Lower lobe of right lung (tissue), 2 donors: Measurements from ENCODE around the gene SH3GL1. TPM values are rescaled to one million over a fixed set of nuclear protein-coding genes. Genes with fewer than 3 reads are reported as not detected.

Source experiments
- ATAC-seq, 2 donors: fragments of 200-7000 bp; cut with Tn5 transposase; one replicate each; pipeline ENCODE4 v1.9.1; 2020 to 2022; ENCODE audit warnings: mild to moderate bottlenecking in 2 of 2, moderate library complexity in 2 of 2
- DNase-seq: peaks from one replicate; pipeline ENCODE4 v3.0.0-alpha.2; 2020
- H3K27ac ChIP-seq: fragments of 200-600 bp; one replicate; pipeline ENCODE4 v1.8.0; 2022
- H3K27me3 ChIP-seq: fragments of 200-600 bp; one replicate; pipeline ENCODE4 v1.8.0; 2022; ENCODE audit warnings: low read depth
- H3K36me3 ChIP-seq: fragments of 200-600 bp; one replicate; pipeline ENCODE4 v1.8.0; 2022; ENCODE audit warnings: mild to moderate bottlenecking
- H3K4me1 ChIP-seq: fragments of 200-600 bp; one replicate; pipeline ENCODE4 v1.8.0; 2022
- H3K4me3 ChIP-seq: fragments of 200-600 bp; one replicate; pipeline ENCODE4 v1.8.0; 2022; ENCODE audit warnings: mild to moderate bottlenecking
- H3K9me3 ChIP-seq: fragments of 200-600 bp; one replicate; pipeline ENCODE4 v1.8.0; 2022
- CTCF ChIP-seq: fragments of 200-600 bp; IDR thresholded peaks from one replicate; pipeline ENCODE4 v1.8.0; 2022; ENCODE audit warnings: antibody characterized with exemption, mild to moderate bottlenecking
- intact Hi-C: fragments of 100-400 bp; cut with DNase I; formaldehyde crosslinking; loops from one replicate; pipeline ENCODE4 v1.11.0; 2022
- total RNA-seq: library from RNA; stranded (reverse); fragmentation: NEBNext Ultra II Directional; extraction: Animal tissue kit (Norgen Biotek cat#: 25700); gene quantifications from one replicate; pipeline ENCODE4 v1.2.1, GENCODE V29; 2021
- donor health status: DM: no; HTN: yes; CAD: no; lungs with severe emphysema.

SH3GL1 gene
- total RNA-seq, 1 donor from 2014 or later, result 44.3 TPM

- intact Hi-C loops, result no loop called here
- peaks cover 3% of the 10 kb centered on the region for H3K36me3 ChIP-seq
- DNase-seq (no peak), ATAC-seq (no peak)
- no peaks in the 10 kb centered on the region for H3K9me3 ChIP-seq
- TF ChIP-seq CTCF, result no peak
- H3K27me3 ChIP-seq, result no peaks in the 10 kb centered on the region
- H3K27ac ChIP-seq, result peak overlapping the region; percentile 85
- peaks cover 96% of the 10 kb centered on the region for H3K4me1 ChIP-seq
- H3K4me3 ChIP-seq, result no peak overlapping the region
Observed at GRCh38 chr19:4373013-4373367, 27.4 kb downstream of the SH3GL1 start.

GRCh38 chr19:4372165-4373012 is 28.0 kb downstream of the SH3GL1 start:
- Histone ChIP-seq H3K9me3 (no peaks in the 10 kb centered on the region), H3K4me1 (peaks cover 99% of the 10 kb centered on the region), H3K27ac (peak overlapping the region; percentile 85), H3K36me3 (peaks cover 9% of the 10 kb centered on the region), H3K27me3 (no peaks in the 10 kb centered on the region), H3K4me3 (no peak overlapping the region)
- TF ChIP-seq CTCF, result no peak
- intact Hi-C loops, result no loop called here
- ATAC-seq (no peak), DNase-seq (no peak)

DNA sequence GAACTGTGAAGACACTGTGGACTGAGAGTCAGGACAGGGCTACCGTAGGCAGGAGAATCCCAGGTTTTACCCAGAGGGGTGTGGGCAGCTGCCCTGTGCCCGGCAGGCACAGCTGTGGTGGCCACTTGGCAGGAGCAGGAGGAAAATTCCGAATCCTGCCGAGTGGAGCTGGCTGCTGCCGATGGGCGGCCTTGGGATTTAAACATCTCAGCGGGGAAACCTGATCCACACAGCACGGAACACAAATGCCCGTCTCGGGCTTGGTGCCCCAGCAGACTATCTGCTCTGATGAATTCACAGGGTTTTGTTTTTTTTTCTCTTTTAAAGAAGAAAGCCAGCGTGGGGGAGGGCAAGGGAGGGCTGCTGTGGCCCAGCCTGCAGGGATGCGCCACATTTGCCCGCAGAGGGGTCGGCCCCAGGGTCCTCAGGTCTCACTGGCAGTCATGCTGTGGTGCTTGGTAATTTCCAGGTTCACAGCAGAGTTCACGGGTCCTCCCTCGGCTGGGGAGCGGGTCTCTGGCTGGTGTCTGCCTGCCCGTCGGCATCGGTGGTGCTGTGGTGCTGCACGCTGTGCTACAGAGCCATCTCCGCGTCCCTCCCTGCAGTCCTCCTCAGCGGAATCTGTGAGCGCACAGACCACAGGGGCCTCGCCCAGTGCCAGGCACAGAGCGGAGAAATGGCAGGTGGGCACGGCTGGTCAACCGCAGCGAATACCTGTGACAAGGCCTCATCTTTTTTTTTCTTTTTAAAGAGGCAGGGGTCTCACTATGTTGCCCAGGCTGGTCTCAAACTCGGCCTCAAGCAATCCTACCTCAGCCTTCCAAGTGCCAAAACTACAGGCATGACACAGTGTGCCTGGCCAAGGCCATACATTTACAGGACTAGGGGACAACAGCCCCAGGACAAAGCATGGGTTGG is 28.8 kb downstream of the SH3GL1 start:
- no peak overlapping the region for H3K4me3 ChIP-seq
- H3K4me1 ChIP-seq, result peaks cover 95% of the 10 kb centered on the region
- ATAC-seq (no peak), DNase-seq (no peak)
- no peaks in the 10 kb centered on the region for H3K27me3 ChIP-seq
- H3K36me3 ChIP-seq, result peaks cover 16% of the 10 kb centered on the region
- intact Hi-C loops, result no loop called here
- no peaks in the 10 kb centered on the region for H3K9me3 ChIP-seq
- peak overlapping the region; percentile 85 for H3K27ac ChIP-seq
- no peak for TF ChIP-seq CTCF

- DNase-seq, result no peak
Observed at GRCh38 chr19:4370418-4371041, 29.8 kb downstream of the SH3GL1 start.

More at GRCh38 chr19:4370418-4371041, 29.8 kb downstream of the SH3GL1 start:
- no peaks in the 10 kb centered on the region for H3K27me3 ChIP-seq
- ATAC-seq, result no peak
- TF ChIP-seq CTCF, result no peak
- peak overlapping the region; percentile 85 for H3K27ac ChIP-seq
- H3K4me1 ChIP-seq, result peaks cover 85% of the 10 kb centered on the region
- H3K4me3 ChIP-seq, result no peak overlapping the region
- H3K36me3 ChIP-seq, result peaks cover 25% of the 10 kb centered on the region
- no peaks in the 10 kb centered on the region for H3K9me3 ChIP-seq
- intact Hi-C loops, result no loop called here
